ENCODE measurements around the gene WDR38.
A peak's percentile ranks its signal among the peaks of the same experiment; 100 is the strongest.

Gene WDR38

GRCh38 chr9:124886461-124886860 is 33.2 kb downstream of the WDR38 start:
- DNase-seq = no peak

DNA sequence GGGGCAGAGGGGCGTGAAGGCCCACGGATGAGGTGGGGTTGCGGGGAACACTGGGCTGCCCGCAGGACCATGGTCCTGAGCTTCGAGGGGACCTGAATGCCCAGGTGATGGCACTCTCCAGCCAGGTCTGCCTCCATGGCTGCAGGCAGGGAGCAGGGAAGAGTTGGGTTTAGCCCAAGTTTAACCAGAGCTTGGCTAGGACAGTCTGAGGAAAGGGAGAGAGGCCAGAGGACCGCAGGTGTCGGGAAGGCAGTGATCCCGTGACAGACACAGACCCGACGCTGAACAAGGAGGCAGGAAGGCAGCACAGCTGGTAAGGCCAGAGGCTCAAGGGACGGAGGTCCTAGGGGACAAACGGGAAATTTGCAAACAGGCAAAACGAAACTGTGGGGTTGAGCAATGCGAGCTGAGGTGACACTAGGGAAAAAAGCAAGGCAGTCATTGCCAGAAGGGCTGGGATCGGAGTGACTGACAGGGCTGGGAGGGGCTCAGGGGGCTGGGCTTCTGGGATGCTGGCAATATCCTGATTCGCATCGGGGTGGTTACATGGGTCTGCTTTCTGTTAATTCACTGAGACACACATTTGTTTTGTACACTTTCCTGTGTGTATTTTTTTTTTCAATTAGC is 33.7 kb downstream of the WDR38 start:
- no peak for DNase-seq

GRCh38 chr9:124887832-124888231 is 34.6 kb downstream of the WDR38 start:
- no peak for DNase-seq

GRCh38 chr9:124889006-124889405 is 35.7 kb downstream of the WDR38 start:
- DNase-seq = no peak

DNA sequence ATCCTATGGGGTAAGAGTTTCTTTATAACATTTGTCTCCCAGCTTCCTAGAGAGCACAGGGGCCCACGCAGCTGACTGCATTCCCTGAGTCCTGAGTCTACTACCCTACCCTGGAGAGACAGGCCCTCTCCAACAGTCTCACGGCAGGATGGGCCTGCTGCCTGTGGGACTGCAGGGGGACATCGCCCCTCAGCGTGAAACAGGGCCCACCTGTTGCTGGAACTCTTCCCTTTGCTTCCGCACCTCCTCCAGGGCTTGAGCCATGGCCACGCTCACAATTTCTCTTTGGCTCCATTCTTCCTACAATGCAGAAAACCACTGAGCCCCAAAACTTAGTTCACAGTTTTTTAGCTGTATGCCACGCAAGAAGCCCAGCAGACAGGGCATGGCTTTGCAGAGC is 36.9 kb downstream of the WDR38 start:
- no peak for DNase-seq

GRCh38 chr9:124894035-124894740 is 40.9 kb downstream of the WDR38 start:
- no peak for DNase-seq

DNA sequence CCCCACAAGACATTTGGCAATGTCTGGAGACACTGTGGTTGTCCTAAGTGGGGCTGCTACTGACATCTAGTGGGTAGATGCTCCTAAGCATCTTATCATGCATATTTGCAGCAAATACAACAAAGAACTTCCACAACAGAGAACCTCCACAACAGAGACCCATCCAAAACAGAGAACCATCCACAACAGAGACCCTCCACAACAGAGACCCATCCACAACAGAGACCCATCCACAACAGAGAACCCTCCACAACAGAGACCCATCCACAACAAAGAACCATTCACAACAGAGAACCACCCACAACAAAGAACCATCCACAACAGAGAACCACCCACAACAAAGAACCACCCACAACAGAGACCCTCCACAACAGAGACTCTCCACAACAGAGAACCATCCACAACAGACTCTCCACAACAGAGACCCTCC is 41.5 kb downstream of the WDR38 start:
- peak in 1 of 3 experiments; percentile 45 for DNase-seq

DNA sequence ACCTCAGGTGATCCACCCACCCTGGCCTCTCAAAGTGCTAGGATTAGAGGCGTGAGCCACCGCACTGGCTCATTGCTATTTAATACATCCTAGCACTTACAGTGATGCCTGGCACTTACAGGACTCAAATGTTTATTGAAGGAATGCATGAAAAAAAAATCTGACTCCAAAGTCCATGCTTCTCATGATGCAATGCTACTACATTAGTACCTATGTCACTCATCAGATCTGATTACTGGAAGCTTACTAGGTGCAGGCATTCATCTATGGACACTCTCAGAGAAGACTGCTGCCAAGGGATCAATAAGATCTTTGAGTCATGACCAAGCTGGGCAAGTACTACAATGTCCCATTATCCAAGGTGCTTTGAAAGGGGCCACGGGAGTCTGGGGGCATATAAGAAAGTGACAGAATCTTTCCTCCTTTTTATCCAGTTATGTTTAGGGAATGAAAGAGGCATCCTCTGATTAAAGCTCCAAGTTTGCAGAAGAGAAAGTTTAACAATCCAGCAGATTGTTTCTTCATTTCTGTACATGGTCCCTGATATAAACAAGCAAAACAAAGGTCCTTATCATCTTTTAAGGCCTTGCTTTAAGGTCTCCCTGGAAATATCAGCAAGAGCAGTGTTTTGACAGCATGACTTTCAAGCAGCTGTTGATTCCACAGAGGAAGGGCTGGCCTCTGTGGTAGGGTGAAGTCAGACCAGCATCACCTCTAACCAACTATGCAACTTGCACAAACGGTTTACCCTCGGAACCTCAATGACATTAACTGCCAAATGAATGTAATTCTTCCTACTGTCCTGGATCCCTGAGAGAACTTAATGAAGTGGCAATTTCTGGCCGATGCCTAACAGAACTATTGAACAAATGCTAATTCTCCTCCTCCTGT is 44.6 kb downstream of the WDR38 start:
- DNase-seq = no peak

- DNase-seq = no peak
Measured at GRCh38 chr9:124899845-124900244, 46.6 kb downstream of the WDR38 start.

GRCh38 chr9:124906966-124907365 is 53.7 kb downstream of the WDR38 start:
- no peak for DNase-seq

Measured in NCI-H1417 (cell line).